ENCODE results near the gene ARHGAP35. TPM values are rescaled to one million over a fixed set of nuclear protein-coding genes. Genes with fewer than 3 reads are reported as not detected.

ARHGAP35 gene
- 58.1 and 60.7 TPM in 2 replicates for total RNA-seq

DNA sequence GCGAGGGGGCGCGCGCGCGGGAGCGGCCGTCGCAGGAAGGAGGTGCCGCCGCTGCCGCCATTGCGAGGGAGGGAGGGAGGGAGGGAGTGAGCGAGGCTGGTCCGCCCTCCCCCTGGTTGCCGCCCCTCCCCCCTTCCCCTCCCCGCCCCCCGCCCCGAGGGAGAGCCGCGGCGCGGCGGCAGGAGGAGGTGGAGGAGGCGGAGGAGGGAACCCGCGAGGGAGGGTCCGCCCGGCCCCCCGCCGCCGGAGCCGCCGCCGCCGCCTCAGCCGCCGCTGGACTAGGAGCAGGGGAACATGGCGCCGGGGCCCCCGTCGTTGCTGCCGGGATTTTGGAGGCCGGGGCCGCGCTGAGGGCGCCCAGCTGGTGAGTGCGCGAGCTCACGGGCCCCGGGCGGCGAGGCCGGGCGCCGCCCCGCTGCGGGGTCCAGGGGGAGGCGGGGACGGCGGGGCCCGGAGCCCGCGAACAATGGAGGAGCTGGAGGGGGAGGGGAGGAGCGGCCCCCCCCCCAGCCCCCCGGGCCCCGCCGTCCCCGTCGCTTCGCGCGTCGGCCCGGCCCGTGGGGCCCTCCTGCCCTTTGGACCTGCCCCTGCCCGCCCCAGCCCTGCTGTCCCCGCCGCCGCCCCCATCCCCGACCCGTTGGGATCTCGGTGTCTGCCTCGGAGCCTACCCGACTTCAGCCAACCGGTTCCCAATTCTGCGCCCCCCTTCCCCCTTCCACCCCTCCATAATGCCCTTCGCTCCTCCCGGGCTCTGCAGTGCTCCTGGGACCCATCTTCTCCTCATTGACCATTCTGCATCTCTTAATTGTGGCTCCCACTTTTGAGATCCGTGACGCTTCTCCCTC, at the start of gene ARHGAP35:
Gene ARHGAP35, plus strand, starts transcription at position 152 of the 845 bp plus-strand sequence. CDS start 57,679 bp downstream, outside the sequence.

GRCh38 chr19:46850228-46851203, 10.3 kb upstream of the ARHGAP35 start, which contains the start of gene AP2S1:
Gene AP2S1 (minus strand): TSS chr19:46850846. CDS start chr19:46850766, 80 bp downstream.

Other genes starting within 250 kb of the ARHGAP35 start
- gene PTGIR, start 235.9 kb upstream of the ARHGAP35 start, total RNA-seq: 0.22 TPM in 1 of 2 replicates, not detected in the other
- gene GNG8, start 224.8 kb upstream of the ARHGAP35 start, total RNA-seq: not detected in 2 replicates
- gene DACT3, start 199.8 kb upstream of the ARHGAP35 start, total RNA-seq: 0.39 TPM in 1 of 2 replicates, not detected in the other
- 20.4 and 21.1 TPM in 2 replicates for gene PRKD2, start 143.9 kb upstream of the ARHGAP35 start, total RNA-seq
- 24.3 and 27.2 TPM in 2 replicates for gene FKRP, start 114.9 kb upstream of the ARHGAP35 start, total RNA-seq
- 65.6 and 71.7 TPM in 2 replicates for gene STRN4, start 114.5 kb upstream of the ARHGAP35 start, total RNA-seq
- gene SLC1A5, start 72.4 kb upstream of the ARHGAP35 start, total RNA-seq: 148 and 369 TPM in 2 replicates
- gene AP2S1, start 10.2 kb upstream of the ARHGAP35 start, total RNA-seq: 311 and 326 TPM in 2 replicates
- gene NPAS1, start 158.8 kb downstream of the ARHGAP35 start, total RNA-seq: 0.11 and 0.39 TPM in 2 replicates
- gene TMEM160, start 187.6 kb downstream of the ARHGAP35 start, total RNA-seq: 13.0 and 45.8 TPM in 2 replicates